Measurements from ENCODE around the gene USP5. TPM values are rescaled to one million over a fixed set of nuclear protein-coding genes. Genes with fewer than 3 reads are reported as not detected.

Gene USP5
- total and polyA plus RNA-seq, 2 experiments from 2014 or later: 61.6 to 78.9 TPM

DNA sequence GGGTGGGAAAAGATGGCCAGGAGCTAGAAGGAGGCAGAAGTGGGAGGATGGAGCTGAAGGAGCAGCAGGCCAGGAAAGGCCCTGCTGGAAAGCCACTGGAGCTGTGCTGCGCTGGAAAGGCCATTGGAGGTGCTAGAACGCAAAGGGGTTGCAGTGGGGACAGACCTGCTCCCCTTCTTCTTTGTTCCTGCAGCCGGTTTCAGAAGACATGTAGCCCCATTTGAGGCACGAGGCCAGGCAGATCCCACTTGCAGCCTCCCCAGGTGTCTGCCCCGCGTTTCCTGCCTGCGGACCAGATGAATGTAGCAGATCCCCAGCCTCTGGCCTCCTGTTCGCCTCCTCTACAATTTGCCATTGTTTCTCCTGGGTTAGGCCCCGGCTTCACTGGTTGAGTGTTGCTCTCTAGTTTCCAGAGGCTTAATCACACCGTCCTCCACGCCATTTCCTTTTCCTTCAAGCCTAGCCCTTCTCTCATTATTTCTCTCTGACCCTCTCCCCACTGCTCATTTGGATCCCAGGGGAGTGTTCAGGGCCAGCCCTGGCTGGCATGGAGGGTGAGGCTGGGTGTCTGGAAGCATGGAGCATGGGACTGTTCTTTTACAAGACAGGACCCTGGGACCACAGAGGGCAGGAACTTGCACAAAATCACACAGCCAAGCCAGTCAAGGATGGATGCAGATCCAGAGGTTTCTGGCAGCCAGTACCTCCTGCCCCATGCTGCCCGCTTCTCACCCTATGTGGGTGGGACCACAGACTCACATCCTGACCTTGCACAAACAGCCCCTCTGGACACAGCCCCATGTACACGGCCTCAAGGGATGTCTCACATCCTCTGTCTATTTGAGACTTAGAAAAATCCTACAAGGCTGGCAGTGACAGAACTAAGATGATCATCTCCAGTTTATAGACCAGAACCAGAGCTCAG, 32.6 kb upstream of the USP5 start:
- Histone ChIP-seq H3K4me3 (no peak overlapping the region), H3K4me1 (ENCODE audit: insufficient read depth) (peaks cover 10% of the 10 kb centered on the region), H3K27ac (no peak overlapping the region), H3K9me2 (replicated peaks; ENCODE audit: insufficient read depth) (no peaks in the 10 kb centered on the region), H3K27me3 (peaks cover 5% of the 10 kb centered on the region), H3K4me2 (no peak overlapping the region), H4K20me1 (ENCODE audit: insufficient read depth, poor library complexity, severe bottlenecking) (no peaks in the 10 kb centered on the region), H3K36me3 (replicated peaks; ENCODE audit: insufficient read depth, low read depth) (no peaks in the 10 kb centered on the region), H3K79me2 (no peaks in the 10 kb centered on the region), H2AFZ (no peak overlapping the region), H3K9me3 (ENCODE audit: low read depth) (no peaks in the 10 kb centered on the region)
- DNase-seq (ENCODE audit: low spot score): no peak
- TF ChIP-seq, protein P1, sequence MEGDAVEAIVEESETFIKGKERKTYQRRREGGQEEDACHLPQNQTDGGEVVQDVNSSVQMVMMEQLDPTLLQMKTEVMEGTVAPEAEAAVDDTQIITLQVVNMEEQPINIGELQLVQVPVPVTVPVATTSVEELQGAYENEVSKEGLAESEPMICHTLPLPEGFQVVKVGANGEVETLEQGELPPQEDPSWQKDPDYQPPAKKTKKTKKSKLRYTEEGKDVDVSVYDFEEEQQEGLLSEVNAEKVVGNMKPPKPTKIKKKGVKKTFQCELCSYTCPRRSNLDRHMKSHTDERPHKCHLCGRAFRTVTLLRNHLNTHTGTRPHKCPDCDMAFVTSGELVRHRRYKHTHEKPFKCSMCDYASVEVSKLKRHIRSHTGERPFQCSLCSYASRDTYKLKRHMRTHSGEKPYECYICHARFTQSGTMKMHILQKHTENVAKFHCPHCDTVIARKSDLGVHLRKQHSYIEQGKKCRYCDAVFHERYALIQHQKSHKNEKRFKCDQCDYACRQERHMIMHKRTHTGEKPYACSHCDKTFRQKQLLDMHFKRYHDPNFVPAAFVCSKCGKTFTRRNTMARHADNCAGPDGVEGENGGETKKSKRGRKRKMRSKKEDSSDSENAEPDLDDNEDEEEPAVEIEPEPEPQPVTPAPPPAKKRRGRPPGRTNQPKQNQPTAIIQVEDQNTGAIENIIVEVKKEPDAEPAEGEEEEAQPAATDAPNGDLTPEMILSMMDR (IDR thresholded peaks at IDR 0.05; ENCODE audit: poor library complexity): no peak
- no peak for TF ChIP-seq EZH2phosphoT487 (IDR thresholded peaks at IDR 0.05; ENCODE audit: low read depth, severe bottlenecking, unreplicated experiment)
- TF ChIP-seq EZH2 (IDR thresholded peaks at IDR 0.05; ENCODE audit: borderline replicate concordance): no peak
- WGBS (ENCODE audit: low lambda C conversion rate, missing lambda C conversion rate): 75% methylated on average over 13 of the region's 13 CpGs

DNA sequence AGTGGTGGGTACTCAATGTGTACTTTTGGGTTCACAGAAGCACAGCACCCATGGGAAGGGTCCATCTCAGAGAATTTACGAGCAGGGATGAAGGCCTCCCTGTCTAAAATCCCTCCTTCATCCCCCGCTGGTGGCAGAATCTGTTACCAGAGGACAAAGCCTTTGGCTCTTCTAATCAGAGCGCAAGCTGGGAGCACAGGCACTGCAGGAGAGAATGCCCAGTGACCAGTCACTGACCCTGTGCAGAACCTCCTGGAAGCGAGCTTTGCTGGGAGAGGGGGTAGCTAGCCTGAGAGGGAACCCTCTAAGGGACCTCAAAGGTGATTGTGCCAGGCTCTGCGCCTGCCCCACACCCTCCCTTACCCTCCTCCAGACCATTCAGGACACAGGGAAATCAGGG, 31.8 kb upstream of the USP5 start:
- no peak overlapping the region for H2AFZ ChIP-seq
- H3K4me2 ChIP-seq: no peak overlapping the region
- H3K79me2 ChIP-seq: no peaks in the 10 kb centered on the region
- TF ChIP-seq EZH2 (IDR thresholded peaks at IDR 0.05; ENCODE audit: borderline replicate concordance) (no peak), EZH2phosphoT487 (IDR thresholded peaks at IDR 0.05; ENCODE audit: low read depth, severe bottlenecking, unreplicated experiment) (no peak)
- TF ChIP-seq, protein P1 (IDR thresholded peaks at IDR 0.05; ENCODE audit: poor library complexity): no peak
- WGBS (ENCODE audit: low lambda C conversion rate, missing lambda C conversion rate): 54% methylated on average over 5 of the region's 5 CpGs
- no peak for DNase-seq (ENCODE audit: low spot score)
- no peaks in the 10 kb centered on the region for H4K20me1 ChIP-seq (ENCODE audit: insufficient read depth, poor library complexity, severe bottlenecking)
- peaks cover 10% of the 10 kb centered on the region for H3K4me1 ChIP-seq (ENCODE audit: insufficient read depth)
- H3K9me3 ChIP-seq (ENCODE audit: low read depth): no peaks in the 10 kb centered on the region
- no peak overlapping the region for H3K27ac ChIP-seq
- H3K4me3 ChIP-seq: no peak overlapping the region
- H3K27me3 ChIP-seq: peaks cover 5% of the 10 kb centered on the region
- no peaks in the 10 kb centered on the region for H3K9me2 ChIP-seq (replicated peaks; ENCODE audit: insufficient read depth)
- no peaks in the 10 kb centered on the region for H3K36me3 ChIP-seq (replicated peaks; ENCODE audit: insufficient read depth, low read depth)

DNA sequence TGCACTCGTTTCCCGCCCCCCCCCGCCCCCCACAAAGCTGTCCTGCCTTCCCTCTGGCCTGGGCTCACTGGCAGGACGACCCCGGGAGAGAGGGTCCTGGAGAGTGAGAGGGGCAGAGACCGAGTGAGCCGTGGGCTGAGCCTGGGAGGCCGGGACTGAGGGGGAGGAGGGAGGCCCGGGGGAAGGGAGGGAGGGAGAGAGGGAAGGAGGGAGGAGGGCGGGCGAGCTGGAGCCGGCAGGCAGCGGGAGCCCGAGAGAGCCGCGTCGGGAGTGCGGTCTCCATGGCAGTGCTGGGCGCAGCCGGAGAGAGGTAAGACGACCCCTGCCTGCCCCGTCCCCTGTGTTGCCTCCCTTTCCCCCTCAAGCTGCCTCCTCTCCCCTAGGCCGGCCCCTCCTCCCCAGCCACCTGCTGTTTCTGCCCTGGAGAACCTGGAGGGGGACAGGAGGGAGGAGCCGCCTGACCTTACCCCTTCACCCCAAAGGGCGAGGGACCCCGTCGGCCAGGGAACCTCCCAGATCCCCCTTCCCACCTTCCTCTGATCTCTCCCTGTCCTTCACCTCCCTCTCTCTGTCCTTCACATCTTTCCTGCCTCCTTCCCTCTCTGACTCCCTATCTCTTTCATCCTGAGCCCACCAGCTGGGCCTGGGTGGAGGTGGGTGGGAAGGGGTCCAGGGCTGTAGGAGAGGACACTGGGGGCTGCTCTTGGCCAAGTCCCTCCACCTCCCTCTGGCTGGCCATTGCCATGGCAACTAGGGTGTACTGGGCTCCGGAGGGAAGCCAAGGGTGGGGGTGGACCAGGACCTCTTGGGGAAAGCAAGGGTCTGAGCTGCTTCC, 30.1 kb upstream of the USP5 start, which contains the start of gene GPR162:
TSS of gene GPR162 (plus strand) at position 231 of the 835 bp plus-strand sequence. CDS start 2,078 bp downstream, outside the sequence.
- 5% methylated on average over 10 of the region's 28 CpGs for WGBS (ENCODE audit: low lambda C conversion rate, missing lambda C conversion rate)
- Histone ChIP-seq H3K4me2 (peak within 1 kb of the TSS; percentile 88), H3K9me2 (replicated peaks; ENCODE audit: insufficient read depth) (no peaks in the 10 kb centered on the region), H3K27me3 (peaks cover 5% of the 10 kb centered on the region), H3K4me1 (ENCODE audit: insufficient read depth) (peaks cover 10% of the 10 kb centered on the region), H3K4me3 (peak within 1 kb of the TSS; percentile 44), H3K36me3 (replicated peaks; ENCODE audit: insufficient read depth, low read depth) (no peaks in the 10 kb centered on the region), H4K20me1 (ENCODE audit: insufficient read depth, poor library complexity, severe bottlenecking) (no peaks in the 10 kb centered on the region), H3K27ac (no peak within 1 kb of the TSS), H3K9me3 (ENCODE audit: low read depth) (no peaks in the 10 kb centered on the region), H3K79me2 (no peaks in the 10 kb centered on the region), H2AFZ (peak within 1 kb of the TSS; percentile 50)
- TF ChIP-seq, protein P1 (IDR thresholded peaks at IDR 0.05; ENCODE audit: poor library complexity): no peak
- TF ChIP-seq EZH2 (IDR thresholded peaks at IDR 0.05; ENCODE audit: borderline replicate concordance) (no peak), EZH2phosphoT487 (IDR thresholded peaks at IDR 0.05; ENCODE audit: low read depth, severe bottlenecking, unreplicated experiment) (no peak)
- peak; percentile 82 for DNase-seq (ENCODE audit: low spot score)

All from hepatocyte (in vitro differentiated cells).